RCC 7860 (cell line): ENCODE measurements around the gene SKAP1.
A peak's percentile ranks its signal among the peaks of the same experiment; 100 is the strongest.
"Not testable (repeated sequence)": the region's sequence is repeated elsewhere in the genome, so short reads cannot be mapped to it uniquely, and the experiment has no call there.

Experiments used
- DNase-seq: peaks from one replicate; pipeline ENCODE4 v3.0.0-alpha.2; 2015; ENCODE audit warnings: low spot score
- FAIRE-seq: peaks from 2 replicates; lab custom pipeline; 2012; peaks lifted over from hg19 to GRCh38; lab: Jason Lieb, UNC

Gene SKAP1

GRCh38 chr17:48375356-48375755 lies 54.7 kb downstream of the SKAP1 start:
- DNase-seq (no peak), FAIRE-seq (no peak)

- FAIRE-seq (no peak), DNase-seq (no peak)
Observed at GRCh38 chr17:48374650-48375230, 55.3 kb downstream of the SKAP1 start.

GRCh38 chr17:48373883-48374282 lies 56.1 kb downstream of the SKAP1 start:
- no peak for FAIRE-seq

GRCh38 chr17:48373130-48373830 lies 56.7 kb downstream of the SKAP1 start:
- no peak for FAIRE-seq
- no peak for DNase-seq

More at GRCh38 chr17:48373883-48374282, 56.1 kb downstream of the SKAP1 start:
- no peak for DNase-seq

GRCh38 chr17:48368967-48369366 lies 61.0 kb downstream of the SKAP1 start:
- not testable (repeated sequence) for FAIRE-seq, DNase-seq

GRCh38 chr17:48368352-48368908 lies 61.6 kb downstream of the SKAP1 start:
- FAIRE-seq, result no peak
- no peak for DNase-seq

GRCh38 chr17:48363161-48363560 lies 66.9 kb downstream of the SKAP1 start:
- no peak for DNase-seq
- no peak for FAIRE-seq

GRCh38 chr17:48360861-48361633 lies 69.0 kb downstream of the SKAP1 start:
- not testable (repeated sequence) for DNase-seq, FAIRE-seq

- FAIRE-seq (no peak), DNase-seq (no peak)
Observed at GRCh38 chr17:48357779-48358602, 72.0 kb downstream of the SKAP1 start.

- FAIRE-seq (no peak), DNase-seq (no peak)
Observed at GRCh38 chr17:48356866-48357265, 73.1 kb downstream of the SKAP1 start.

- peak; percentile 29 for FAIRE-seq
- peak; percentile 17 for DNase-seq
Observed at GRCh38 chr17:48352630-48353029, 77.4 kb downstream of the SKAP1 start.

GRCh38 chr17:48351911-48352332 lies 78.1 kb downstream of the SKAP1 start:
- FAIRE-seq, result peak; percentile 84
- DNase-seq, result peak; percentile 47

- no peak for DNase-seq
- FAIRE-seq, result no peak
Observed at GRCh38 chr17:48348352-48348751, 81.7 kb downstream of the SKAP1 start.

GRCh38 chr17:48347177-48347576 lies 82.8 kb downstream of the SKAP1 start:
- FAIRE-seq (no peak), DNase-seq (no peak)

GRCh38 chr17:48344251-48344650 lies 85.8 kb downstream of the SKAP1 start:
- no peak for DNase-seq
- FAIRE-seq, result no peak

- DNase-seq (no peak), FAIRE-seq (no peak)
Observed at GRCh38 chr17:48340916-48341315, 89.1 kb downstream of the SKAP1 start.

GRCh38 chr17:48338720-48339119 lies 91.3 kb downstream of the SKAP1 start:
- DNase-seq, result no peak
- FAIRE-seq, result no peak

- FAIRE-seq, DNase-seq: not testable (repeated sequence)
Observed at GRCh38 chr17:48337903-48338302, 92.1 kb downstream of the SKAP1 start.

GRCh38 chr17:48336986-48337385 lies 93.0 kb downstream of the SKAP1 start:
- no peak for DNase-seq
- FAIRE-seq, result no peak

- peak; percentile 92 for FAIRE-seq
- DNase-seq, result peak; percentile 54
Observed at GRCh38 chr17:48335858-48336500, 94.0 kb downstream of the SKAP1 start.
